NT2/D1 (cell line): ENCODE measurements around the gene CELF3.
"Not testable (repeated sequence)": the region's sequence is repeated elsewhere in the genome, so short reads cannot be mapped to it uniquely, and the experiment has no call there.

ENCODE experiments used
- DNase-seq: peaks from one replicate; pipeline ENCODE4 v3.0.0-alpha.2; 2011; ENCODE audit warnings: low read depth, low spot score
- H3K27me3 ChIP-seq: 2 replicates; pipeline ENCODE4 v1.6.0; 2011; ENCODE audit warnings: mild to moderate bottlenecking; ENCODE audit not compliant: insufficient read length, insufficient read depth
- H3K36me3 ChIP-seq: 2 replicates; pipeline ENCODE4 v1.6.1; 2011; ENCODE audit warnings: mild to moderate bottlenecking, low read length, mixed read lengths; ENCODE audit not compliant: insufficient read depth, insufficient read length
- H3K4me1 ChIP-seq: 2 replicates; pipeline ENCODE4 v1.5.1; 2011; ENCODE audit not compliant: insufficient read depth, insufficient read length
- H3K4me3 ChIP-seq: 2 replicates; pipeline ENCODE4 v1.5.1; 2011; ENCODE audit warnings: low read depth; ENCODE audit not compliant: insufficient read length
- H3K9ac ChIP-seq: 2 replicates; pipeline ENCODE4 v1.6.0; 2011; ENCODE audit warnings: low read depth; ENCODE audit not compliant: insufficient read length
- H3K9me3 ChIP-seq: 2 replicates; pipeline ENCODE4 v1.5.1; 2011; ENCODE audit warnings: mild to moderate bottlenecking, low read length; ENCODE audit not compliant: insufficient read depth
- SUZ12 ChIP-seq: IDR thresholded peaks from 2 replicates; pipeline ENCODE4 v1.6.1; 2011; ENCODE audit not compliant: insufficient read length, insufficient read depth; ENCODE audit errors: extremely low read depth
- YY1 ChIP-seq: IDR thresholded peaks from 2 replicates; pipeline ENCODE4 v1.6.1; 2011; ENCODE audit not compliant: insufficient read length, insufficient read depth
- ZNF274 ChIP-seq: IDR thresholded peaks from 2 replicates; pipeline ENCODE4 v1.6.1; 2011; ENCODE audit warnings: mild to moderate bottlenecking, low read depth, low read length

CELF3 gene

GRCh38 chr1:151741516-151741915 is 24.9 kb upstream of the CELF3 start:
- TF ChIP-seq SUZ12, result no peak
- no peak for TF ChIP-seq YY1
- no peak for TF ChIP-seq ZNF274
- H3K4me3 ChIP-seq, result no peak overlapping the region
- H3K36me3 ChIP-seq, result no peaks in the 10 kb centered on the region
- DNase-seq, result no peak
- H3K27me3 ChIP-seq, result no peaks in the 10 kb centered on the region
- no peak overlapping the region for H3K9ac ChIP-seq
- H3K4me1 ChIP-seq, result no peaks in the 10 kb centered on the region
- peaks cover 28% of the 10 kb centered on the region for H3K9me3 ChIP-seq

- peaks cover 32% of the 10 kb centered on the region for H3K9me3 ChIP-seq
- TF ChIP-seq YY1, result no peak
- no peak for TF ChIP-seq SUZ12
- TF ChIP-seq ZNF274, result no peak
- H3K4me3 ChIP-seq, result no peak overlapping the region
- no peak overlapping the region for H3K9ac ChIP-seq
- DNase-seq, result no peak
- no peaks in the 10 kb centered on the region for H3K36me3 ChIP-seq
- H3K4me1 ChIP-seq, result no peaks in the 10 kb centered on the region
- no peaks in the 10 kb centered on the region for H3K27me3 ChIP-seq
Measured at GRCh38 chr1:151739590-151740355, 23.2 kb upstream of the CELF3 start.

GRCh38 chr1:151737479-151737878 is 20.9 kb upstream of the CELF3 start:
- DNase-seq, result no peak
- Histone ChIP-seq H3K9me3 (peaks cover 32% of the 10 kb centered on the region), H3K27me3 (no peaks in the 10 kb centered on the region), H3K4me3 (no peak overlapping the region), H3K9ac (no peak overlapping the region), H3K4me1 (no peaks in the 10 kb centered on the region), H3K36me3 (no peaks in the 10 kb centered on the region)
- TF ChIP-seq ZNF274, result no peak
- no peak for TF ChIP-seq SUZ12
- no peak for TF ChIP-seq YY1

GRCh38 chr1:151737026-151737425 is 20.4 kb upstream of the CELF3 start:
- Histone ChIP-seq H3K36me3 (no peaks in the 10 kb centered on the region), H3K4me1 (no peaks in the 10 kb centered on the region), H3K27me3 (no peaks in the 10 kb centered on the region), H3K9ac (no peak overlapping the region), H3K4me3 (no peak overlapping the region), H3K9me3 (peaks cover 32% of the 10 kb centered on the region)
- TF ChIP-seq YY1 (no peak), ZNF274 (no peak), SUZ12 (no peak)
- DNase-seq, result peak; percentile 30

- not testable (repeated sequence) for H3K4me1 ChIP-seq, DNase-seq, H3K9ac ChIP-seq, H3K27me3 ChIP-seq, H3K4me3 ChIP-seq, H3K36me3 ChIP-seq
- peaks cover 29% of the 10 kb centered on the region for H3K9me3 ChIP-seq
Measured at GRCh38 chr1:151733995-151734394, 17.4 kb upstream of the CELF3 start.

- H3K27me3 ChIP-seq, result no peaks in the 10 kb centered on the region
- no peak for DNase-seq
- TF ChIP-seq YY1 (no peak), SUZ12 (no peak), ZNF274 (no peak)
- no peaks in the 10 kb centered on the region for H3K4me1 ChIP-seq
- no peak overlapping the region for H3K9ac ChIP-seq
- H3K4me3 ChIP-seq, result no peak overlapping the region
- H3K36me3 ChIP-seq, result no peaks in the 10 kb centered on the region
- H3K9me3 ChIP-seq, result peaks cover 20% of the 10 kb centered on the region
Measured at GRCh38 chr1:151733126-151733525, 16.5 kb upstream of the CELF3 start.

GRCh38 chr1:151729966-151730291 is 13.3 kb upstream of the CELF3 start:
- Histone ChIP-seq H3K27me3 (peaks cover 2% of the 10 kb centered on the region), H3K36me3 (no peaks in the 10 kb centered on the region), H3K4me3 (no peak overlapping the region), H3K9ac (no peak overlapping the region), H3K9me3 (no peaks in the 10 kb centered on the region), H3K4me1 (no peaks in the 10 kb centered on the region)
- no peak for DNase-seq
- TF ChIP-seq YY1 (no peak), SUZ12 (no peak), ZNF274 (no peak)
